HG02642 (cell line): ENCODE data around the gene LAPTM4A.
"Not testable (repeated sequence)": the region's sequence is repeated elsewhere in the genome, so short reads cannot be mapped to it uniquely, and the experiment has no call there.

ENCODE experiments used
- ATAC-seq: cut with Tn5 transposase; IDR thresholded peaks from one replicate; pipeline ENCODE4 v1.9.1; 2021; ENCODE audit warnings: mild to moderate bottlenecking; ENCODE audit not compliant: unreplicated experiment, poor library complexity

Gene LAPTM4A

GRCh38 chr2:20077411-20077940, 26.0 kb upstream of the LAPTM4A start:
- ATAC-seq, result no peak

- ATAC-seq, result no peak
Observed at GRCh38 chr2:20076757-20077156, 25.3 kb upstream of the LAPTM4A start.

GRCh38 chr2:20074901-20075300, 23.5 kb upstream of the LAPTM4A start:
- no peak for ATAC-seq

GRCh38 chr2:20074046-20074648, 22.7 kb upstream of the LAPTM4A start:
- not testable (repeated sequence) for ATAC-seq

GRCh38 chr2:20073460-20073859, 22.0 kb upstream of the LAPTM4A start:
- ATAC-seq, result no peak

GRCh38 chr2:20072436-20073158, 21.2 kb upstream of the LAPTM4A start:
- no peak for ATAC-seq

GRCh38 chr2:20071397-20072383, 20.3 kb upstream of the LAPTM4A start:
- ATAC-seq, result no peak

GRCh38 chr2:20069756-20070155, 18.3 kb upstream of the LAPTM4A start:
- ATAC-seq, result no peak

- no peak for ATAC-seq
Observed at GRCh38 chr2:20067992-20068584, 16.7 kb upstream of the LAPTM4A start.

- no peak for ATAC-seq
Observed at GRCh38 chr2:20065885-20066602, 14.6 kb upstream of the LAPTM4A start.

- no peak for ATAC-seq
Observed at GRCh38 chr2:20064841-20065240, 13.4 kb upstream of the LAPTM4A start.

- no peak for ATAC-seq
Observed at GRCh38 chr2:20064421-20064820, 13.0 kb upstream of the LAPTM4A start.

GRCh38 chr2:20062615-20063545, 11.5 kb upstream of the LAPTM4A start:
- ATAC-seq, result no peak

GRCh38 chr2:20061940-20062339, 10.5 kb upstream of the LAPTM4A start:
- no peak for ATAC-seq

GRCh38 chr2:20061476-20061875, 10.0 kb upstream of the LAPTM4A start:
- ATAC-seq, result no peak

- no peak for ATAC-seq
Observed at GRCh38 chr2:20060106-20060505, 8.7 kb upstream of the LAPTM4A start.

- ATAC-seq, result no peak
Observed at GRCh38 chr2:20057268-20057667, 5.8 kb upstream of the LAPTM4A start.

GRCh38 chr2:20054931-20055330, 3.5 kb upstream of the LAPTM4A start:
- no peak for ATAC-seq

GRCh38 chr2:20054119-20054518, 2.7 kb upstream of the LAPTM4A start:
- ATAC-seq, result no peak
